ENCODE data around the gene DUSP9.

DUSP9 gene

GRCh38 chrX:153647461-153648357, 706 bp downstream of the DUSP9 start:
- Histone ChIP-seq H3K27ac (no peak overlapping the region), H3K27me3 (peaks cover 63% of the 10 kb centered on the region), H3K4me1 (peaks cover 11% of the 10 kb centered on the region), H3K9me3 (peaks cover 46% of the 10 kb centered on the region), H3K36me3 (no peaks in the 10 kb centered on the region), H3K4me2 (no peak overlapping the region), H3K4me3 (no peak overlapping the region), H3K9ac (no peak overlapping the region), H4K20me1 (peaks cover 31% of the 10 kb centered on the region)
- no peak for TF ChIP-seq Cebpa-rat (IDR thresholded peaks at IDR 0.05)

GRCh38 chrX:153648358-153649177, 1.6 kb downstream of the DUSP9 start:
- Histone ChIP-seq H3K9me3 (peaks cover 46% of the 10 kb centered on the region), H3K4me3 (no peak overlapping the region), H3K9ac (no peak overlapping the region), H3K27me3 (peaks cover 55% of the 10 kb centered on the region), H3K36me3 (no peaks in the 10 kb centered on the region), H3K27ac (no peak overlapping the region), H3K4me1 (peaks cover 3% of the 10 kb centered on the region), H4K20me1 (peaks cover 31% of the 10 kb centered on the region), H3K4me2 (no peak overlapping the region)
- TF ChIP-seq Cebpa-rat (IDR thresholded peaks at IDR 0.05), result no peak

- no peak overlapping the region for H3K9ac ChIP-seq
- TF ChIP-seq Cebpa-rat (IDR thresholded peaks at IDR 0.05), result no peak
- peaks cover 50% of the 10 kb centered on the region for H3K9me3 ChIP-seq
- peaks cover 50% of the 10 kb centered on the region for H3K27me3 ChIP-seq
- no peaks in the 10 kb centered on the region for H3K36me3 ChIP-seq
- peaks cover 30% of the 10 kb centered on the region for H4K20me1 ChIP-seq
- H3K4me1 ChIP-seq, result no peaks in the 10 kb centered on the region; the same call in 1 of the 2 replicates
- no peak overlapping the region for H3K4me2 ChIP-seq
- no peak overlapping the region for H3K27ac ChIP-seq
- no peak overlapping the region for H3K4me3 ChIP-seq
These were observed 2.3 kb downstream of the DUSP9 start for GRCh38 chrX:153649178-153649914.

- peaks cover 56% of the 10 kb centered on the region for H3K9me3 ChIP-seq
- no peak for TF ChIP-seq Cebpa-rat (IDR thresholded peaks at IDR 0.05)
- H3K4me1 ChIP-seq, result no peaks in the 10 kb centered on the region; the same call in 1 of the 2 replicates
- H4K20me1 ChIP-seq, result peaks cover 22% of the 10 kb centered on the region
- H3K36me3 ChIP-seq, result no peaks in the 10 kb centered on the region
- H3K27ac ChIP-seq, result no peak overlapping the region
- no peak overlapping the region for H3K4me3 ChIP-seq
- H3K9ac ChIP-seq, result no peak overlapping the region
- H3K27me3 ChIP-seq, result peaks cover 45% of the 10 kb centered on the region
- H3K4me2 ChIP-seq, result no peak overlapping the region
These were observed 3.1 kb downstream of the DUSP9 start for GRCh38 chrX:153649915-153650782.

- Histone ChIP-seq H3K4me3 (no peak overlapping the region), H3K9ac (no peak overlapping the region), H3K4me2 (no peak overlapping the region), H3K4me1 (no peaks in the 10 kb centered on the region; the same call in 1 of the 2 replicates), H3K27me3 (peaks cover 37% of the 10 kb centered on the region), H3K36me3 (no peaks in the 10 kb centered on the region), H3K27ac (no peak overlapping the region), H3K9me3 (peaks cover 54% of the 10 kb centered on the region), H4K20me1 (peaks cover 16% of the 10 kb centered on the region)
- no peak for TF ChIP-seq Cebpa-rat (IDR thresholded peaks at IDR 0.05)
These were observed 4.0 kb downstream of the DUSP9 start for GRCh38 chrX:153650959-153651358.

- Histone ChIP-seq H3K27me3 (peaks cover 30% of the 10 kb centered on the region), H3K4me3 (no peak overlapping the region), H3K36me3 (no peaks in the 10 kb centered on the region), H4K20me1 (peaks cover 10% of the 10 kb centered on the region), H3K9me3 (peaks cover 54% of the 10 kb centered on the region), H3K4me1 (no peaks in the 10 kb centered on the region; the same call in 1 of the 2 replicates), H3K4me2 (no peak overlapping the region), H3K27ac (no peak overlapping the region), H3K9ac (no peak overlapping the region)
- TF ChIP-seq Cebpa-rat (IDR thresholded peaks at IDR 0.05), result no peak
These were observed 4.6 kb downstream of the DUSP9 start for GRCh38 chrX:153651540-153652079.

- Histone ChIP-seq H3K4me1 (no peaks in the 10 kb centered on the region), H4K20me1 (no peaks in the 10 kb centered on the region), H3K9me3 (peaks cover 42% of the 10 kb centered on the region), H3K36me3 (no peaks in the 10 kb centered on the region), H3K27me3 (peaks cover 11% of the 10 kb centered on the region), H3K27ac (no peak overlapping the region), H3K9ac (no peak overlapping the region), H3K4me2 (no peak overlapping the region), H3K4me3 (no peak overlapping the region)
- no peak for TF ChIP-seq Cebpa-rat (IDR thresholded peaks at IDR 0.05)
These were observed 6.6 kb downstream of the DUSP9 start for GRCh38 chrX:153653556-153653955.

- no peak overlapping the region for H3K27ac ChIP-seq
- no peak overlapping the region for H3K9ac ChIP-seq
- no peaks in the 10 kb centered on the region for H3K36me3 ChIP-seq
- H3K4me2 ChIP-seq, result no peak overlapping the region
- H3K27me3 ChIP-seq, result peaks cover 32% of the 10 kb centered on the region
- H4K20me1 ChIP-seq, result no peaks in the 10 kb centered on the region
- peaks cover 32% of the 10 kb centered on the region for H3K9me3 ChIP-seq
- no peaks in the 10 kb centered on the region for H3K4me1 ChIP-seq
- no peak for TF ChIP-seq Cebpa-rat (IDR thresholded peaks at IDR 0.05)
- H3K4me3 ChIP-seq, result no peak overlapping the region
These were observed 10.2 kb downstream of the DUSP9 start for GRCh38 chrX:153657161-153657560.
